Cardiac muscle cell (in vitro differentiated cells and primary cell): ENCODE results near the gene TP53. TPM values are rescaled to one million over a fixed set of nuclear protein-coding genes. Genes with fewer than 3 reads are reported as not detected.

Experiments used
- DNase-seq, 2 donors: peaks; one replicate each; pipeline versions ENCODE4 v3.0.0 to v3.0.0-alpha.2; 2010 to 2017; ENCODE audit warnings: low read depth in 1 of 2, low spot score in 1 of 2
- H3K27ac ChIP-seq: fragments of 200-600 bp; sonication (generic); 2 replicates; pipeline ENCODE4 v1.5.1; 2016
- H3K27me3 ChIP-seq: fragments of 200-600 bp; sonication (generic); 2 replicates; pipeline ENCODE4 v1.6.0; 2016; ENCODE audit warnings: control low read depth
- H3K36me3 ChIP-seq: fragments of 200-600 bp; sonication (generic); 2 replicates; pipeline ENCODE4 v1.5.1; 2016; ENCODE audit warnings: control low read depth
- H3K4me1 ChIP-seq: fragments of 200-600 bp; sonication (generic); 2 replicates; pipeline ENCODE4 v1.8.1; 2017; ENCODE audit warnings: low read depth, mild to moderate bottlenecking, mixed run types
- H3K4me3 ChIP-seq: fragments of 200-600 bp; sonication (generic); 2 replicates; pipeline ENCODE4 v1.5.1; 2016; ENCODE audit warnings: mild to moderate bottlenecking
- H3K9me3 ChIP-seq: fragments of 200-600 bp; sonication (generic); 2 replicates; pipeline ENCODE4 v1.5.1; 2017; ENCODE audit warnings: low read depth, mild to moderate bottlenecking, control low read depth
- CTCF ChIP-seq: IDR thresholded peaks from 2 replicates; pipeline ENCODE4 v1.5.1; 2012; ENCODE audit warnings: low read depth, mild to moderate bottlenecking, low read length
- polyA plus RNA-seq: library from polyadenylated mRNA; unstranded; fragments of >200 nt; fragmentation: Nextera tagmentation; extraction: Ambion mirVana; gene quantifications from 2 replicates; pipeline ENCODE4 v1.2.1, GENCODE V29; 2016
- total RNA-seq: library from RNA; depleted of rRNA; stranded (reverse); fragments of >200 nt; gene quantifications from 2 replicates; pipeline ENCODE4 v1.2.3, GENCODE V29; 2016

The TP53 gene
- total and polyA plus RNA-seq, 2 experiments from 2014 or later = 25.4 to 28.9 TPM

- Histone ChIP-seq H3K4me1 (peaks cover 15% of the 10 kb centered on the region), H3K27ac (peak overlapping the region; percentile 99), H3K9me3 (no peaks in the 10 kb centered on the region), H3K27me3 (no peaks in the 10 kb centered on the region), H3K4me3 (peak overlapping the region; percentile 86), H3K36me3 (no peaks in the 10 kb centered on the region)
- DNase-seq = peak; percentile 93 to 96
- no peak for TF ChIP-seq CTCF
Observed at GRCh38 chr17:7685533-7686221, 1.6 kb downstream of the TP53 start.

GRCh38 chr17:7684851-7685532 lies 2.3 kb downstream of the TP53 start:
- no peak for TF ChIP-seq CTCF
- peaks cover 15% of the 10 kb centered on the region for H3K4me1 ChIP-seq
- H3K4me3 ChIP-seq = peak overlapping the region; percentile 86
- H3K27me3 ChIP-seq = no peaks in the 10 kb centered on the region
- no peaks in the 10 kb centered on the region for H3K36me3 ChIP-seq
- H3K9me3 ChIP-seq = no peaks in the 10 kb centered on the region
- DNase-seq = no peak
- H3K27ac ChIP-seq = peak overlapping the region; percentile 99

- no peak overlapping the region for H3K4me3 ChIP-seq
- no peaks in the 10 kb centered on the region for H3K9me3 ChIP-seq
- H3K4me1 ChIP-seq = no peaks in the 10 kb centered on the region
- no peak for TF ChIP-seq CTCF
- H3K27ac ChIP-seq = no peak overlapping the region
- no peak for DNase-seq
- H3K36me3 ChIP-seq = peaks cover 15% of the 10 kb centered on the region
- no peaks in the 10 kb centered on the region for H3K27me3 ChIP-seq
Observed at GRCh38 chr17:7677388-7678067, 9.8 kb downstream of the TP53 start.

GRCh38 chr17:7676533-7676932 lies 10.8 kb downstream of the TP53 start:
- H3K4me1 ChIP-seq = no peaks in the 10 kb centered on the region
- no peak for DNase-seq
- peaks cover 18% of the 10 kb centered on the region for H3K36me3 ChIP-seq
- no peaks in the 10 kb centered on the region for H3K27me3 ChIP-seq
- H3K27ac ChIP-seq = no peak overlapping the region
- no peak for TF ChIP-seq CTCF
- H3K4me3 ChIP-seq = no peak overlapping the region
- no peaks in the 10 kb centered on the region for H3K9me3 ChIP-seq

GRCh38 chr17:7674934-7675333 lies 12.4 kb downstream of the TP53 start:
- peaks cover 26% of the 10 kb centered on the region for H3K36me3 ChIP-seq
- H3K27me3 ChIP-seq = no peaks in the 10 kb centered on the region
- TF ChIP-seq CTCF = no peak
- no peaks in the 10 kb centered on the region for H3K4me1 ChIP-seq
- H3K27ac ChIP-seq = no peak overlapping the region
- no peak for DNase-seq
- H3K4me3 ChIP-seq = no peak overlapping the region
- no peaks in the 10 kb centered on the region for H3K9me3 ChIP-seq
